ENCODE data around the gene OTUB2.

- TF ChIP-seq CTCF (conservative IDR thresholded peaks at IDR 0.05; ENCODE audit: low read depth, low read length) = no peak
- TF ChIP-seq EZH2 (IDR thresholded peaks at IDR 0.05; ENCODE audit: low read length, unreplicated experiment) = no peak
- TF ChIP-seq EZH2phosphoT487 (IDR thresholded peaks at IDR 0.05; ENCODE audit: borderline replicate concordance, low read length) = no peak
These were observed 48.2 kb upstream of the OTUB2 start for GRCh38 chr14:93977790-93978581.

Measured in PC-3 (cell line).